OCI-LY3 (cell line): ENCODE results near the gene MFRP.

Experiments
- H2AFZ ChIP-seq: fragments of 200-600, 300-600 bp; shearing (Covaris generic); 2 replicates; pipeline ENCODE4 v1.6.0; 2014; ENCODE audit warnings: antibody characterized with exemption, low read depth, low read length
- H3K27ac ChIP-seq: fragments of 200-600, 300-600 bp; sonication (generic); 2 replicates; pipeline ENCODE4 v1.5.1; 2014; ENCODE audit warnings: mild to moderate bottlenecking, low read length, moderate library complexity, mixed read lengths
- H3K27me3 ChIP-seq: fragments of 200-600, 300-600 bp; sonication (generic); 2 replicates; pipeline ENCODE4 v1.6.1; 2014; ENCODE audit warnings: low read depth, low read length, mixed read lengths
- H3K36me3 ChIP-seq: fragments of 200-600, 300-600 bp; sonication (generic); replicated peaks from 2 replicates; pipeline ENCODE3; 2014; ENCODE audit warnings: low read depth, low read length, mixed read lengths
- H3K4me1 ChIP-seq: fragments of 300-600, 200-600 bp; sonication (generic); 2 replicates; pipeline ENCODE4 v1.6.1; 2014; ENCODE audit warnings: low read length, mixed read lengths
- H3K4me2 ChIP-seq: fragments of 200-600, 300-600 bp; sonication (generic); 2 replicates; pipeline ENCODE4 v1.6.1; 2014; ENCODE audit warnings: low read length, mixed read lengths
- H3K4me3 ChIP-seq: fragments of 300-600, 200-600 bp; sonication (generic); 2 replicates; pipeline ENCODE4 v1.5.1; 2014; ENCODE audit warnings: antibody characterized with exemption, mild to moderate bottlenecking, low read length, moderate library complexity
- H3K79me2 ChIP-seq: fragments of 300-600, 200-600 bp; shearing (Covaris generic); 2 replicates; pipeline ENCODE4 v1.6.1; 2014; ENCODE audit warnings: mild to moderate bottlenecking, low read length, mixed read lengths
- H3K9ac ChIP-seq: fragments of 300-600, 200-600 bp; shearing (Covaris generic); 2 replicates; pipeline ENCODE4 v1.6.0; 2014; ENCODE audit warnings: mild to moderate bottlenecking, low read length, moderate library complexity
- H3K9me3 ChIP-seq: fragments of 200-600, 300-600 bp; shearing (Covaris generic); 2 replicates; pipeline ENCODE4 v1.6.1; 2014; ENCODE audit warnings: low read length, mixed read lengths; ENCODE audit not compliant: insufficient read depth
- H4K20me1 ChIP-seq: fragments of 200-600, 300-600 bp; sonication (generic); 2 replicates; pipeline ENCODE4 v1.6.1; 2016; ENCODE audit warnings: low read length, mixed read lengths; ENCODE audit not compliant: insufficient read depth
- EZH2phosphoT487 ChIP-seq: fragments of 200-600 bp; shearing (Covaris generic); IDR thresholded peaks from 2 replicates; pipeline ENCODE4 v1.6.1; 2018; ENCODE audit warnings: antibody characterized with exemption, mixed run types, low read depth
- TF ChIP-seq, protein P1 (sequence below): fragments of 200-600, 300-600 bp; sonication (generic); IDR thresholded peaks from 2 replicates; pipeline ENCODE4 v1.5.1; 2014; ENCODE audit warnings: antibody characterized with exemption, low read length, low read depth

MFRP gene

GRCh38 chr11:119344291-119345010, 2.1 kb downstream of the MFRP start:
- Histone ChIP-seq H3K27me3 (peaks cover 7% of the 10 kb centered on the region; the same call in 1 of the 2 replicates), H3K4me1 (no peaks in the 10 kb centered on the region), H3K4me3 (no peak overlapping the region), H3K9me3 (no peaks in the 10 kb centered on the region), H3K4me2 (no peak overlapping the region), H3K9ac (no peak overlapping the region), H3K79me2 (no peaks in the 10 kb centered on the region), H2AFZ (no peak overlapping the region), H4K20me1 (no peaks in the 10 kb centered on the region), H3K36me3 (no peaks in the 10 kb centered on the region), H3K27ac (no peak overlapping the region)
- no peak for TF ChIP-seq EZH2phosphoT487
- TF ChIP-seq, protein P1, sequence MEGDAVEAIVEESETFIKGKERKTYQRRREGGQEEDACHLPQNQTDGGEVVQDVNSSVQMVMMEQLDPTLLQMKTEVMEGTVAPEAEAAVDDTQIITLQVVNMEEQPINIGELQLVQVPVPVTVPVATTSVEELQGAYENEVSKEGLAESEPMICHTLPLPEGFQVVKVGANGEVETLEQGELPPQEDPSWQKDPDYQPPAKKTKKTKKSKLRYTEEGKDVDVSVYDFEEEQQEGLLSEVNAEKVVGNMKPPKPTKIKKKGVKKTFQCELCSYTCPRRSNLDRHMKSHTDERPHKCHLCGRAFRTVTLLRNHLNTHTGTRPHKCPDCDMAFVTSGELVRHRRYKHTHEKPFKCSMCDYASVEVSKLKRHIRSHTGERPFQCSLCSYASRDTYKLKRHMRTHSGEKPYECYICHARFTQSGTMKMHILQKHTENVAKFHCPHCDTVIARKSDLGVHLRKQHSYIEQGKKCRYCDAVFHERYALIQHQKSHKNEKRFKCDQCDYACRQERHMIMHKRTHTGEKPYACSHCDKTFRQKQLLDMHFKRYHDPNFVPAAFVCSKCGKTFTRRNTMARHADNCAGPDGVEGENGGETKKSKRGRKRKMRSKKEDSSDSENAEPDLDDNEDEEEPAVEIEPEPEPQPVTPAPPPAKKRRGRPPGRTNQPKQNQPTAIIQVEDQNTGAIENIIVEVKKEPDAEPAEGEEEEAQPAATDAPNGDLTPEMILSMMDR, result no peak

DNA sequence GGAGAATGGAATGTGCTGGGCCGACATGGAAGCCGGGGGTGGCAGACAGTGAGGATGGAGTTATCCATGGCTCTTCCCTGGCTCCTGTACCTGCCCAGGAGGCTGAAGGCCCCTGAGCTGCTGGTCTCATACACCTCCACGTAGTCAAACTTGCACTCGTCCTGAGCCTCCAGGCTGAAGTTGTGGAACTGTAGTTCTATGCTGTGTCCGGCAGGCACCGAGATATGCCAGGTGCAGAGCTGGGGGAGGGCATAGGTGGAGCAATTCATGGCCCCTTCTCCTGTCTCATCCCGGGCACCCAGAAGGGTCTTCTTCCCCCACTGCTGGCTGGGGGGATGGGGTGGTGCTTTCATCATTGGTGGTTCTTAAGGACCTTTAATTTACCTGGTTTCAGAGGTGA, 2.8 kb downstream of the MFRP start:
- no peak overlapping the region for H3K4me2 ChIP-seq
- H3K27ac ChIP-seq, result no peak overlapping the region
- TF ChIP-seq EZH2phosphoT487, result no peak
- TF ChIP-seq, protein P1, result no peak
- H3K79me2 ChIP-seq, result no peaks in the 10 kb centered on the region
- no peaks in the 10 kb centered on the region for H3K9me3 ChIP-seq
- H3K4me3 ChIP-seq, result no peak overlapping the region
- no peak overlapping the region for H2AFZ ChIP-seq
- H3K27me3 ChIP-seq, result peaks cover 7% of the 10 kb centered on the region; the same call in 1 of the 2 replicates
- H3K9ac ChIP-seq, result no peak overlapping the region
- H3K36me3 ChIP-seq, result no peaks in the 10 kb centered on the region
- no peaks in the 10 kb centered on the region for H4K20me1 ChIP-seq
- no peaks in the 10 kb centered on the region for H3K4me1 ChIP-seq

- no peak overlapping the region for H2AFZ ChIP-seq
- no peak overlapping the region for H3K9ac ChIP-seq
Observed at GRCh38 chr11:119342362-119343130, 4.0 kb downstream of the MFRP start.

GRCh38 chr11:119342023-119342300, 4.5 kb downstream of the MFRP start:
- Histone ChIP-seq H3K4me1 (peaks cover 6% of the 10 kb centered on the region; the same call in 1 of the 2 replicates), H3K4me2 (no peak overlapping the region)

More at GRCh38 chr11:119342362-119343130, 4.0 kb downstream of the MFRP start:
- Histone ChIP-seq H3K4me1 (peaks cover 6% of the 10 kb centered on the region; the same call in 1 of the 2 replicates), H3K36me3 (no peaks in the 10 kb centered on the region), H3K27me3 (peaks cover 7% of the 10 kb centered on the region; the same call in 1 of the 2 replicates), H3K27ac (no peak overlapping the region), H3K9me3 (no peaks in the 10 kb centered on the region), H4K20me1 (no peaks in the 10 kb centered on the region), H3K4me2 (no peak overlapping the region), H3K4me3 (no peak overlapping the region), H3K79me2 (no peaks in the 10 kb centered on the region)
- TF ChIP-seq, protein P1, result no peak
- no peak for TF ChIP-seq EZH2phosphoT487

More at GRCh38 chr11:119342023-119342300, 4.5 kb downstream of the MFRP start:
- Histone ChIP-seq H3K79me2 (peaks cover 3% of the 10 kb centered on the region; the same call in 1 of the 2 replicates), H3K9me3 (no peaks in the 10 kb centered on the region), H3K9ac (no peak overlapping the region), H4K20me1 (no peaks in the 10 kb centered on the region; the same call in 1 of the 2 replicates), H2AFZ (no peak overlapping the region), H3K36me3 (peaks cover 3% of the 10 kb centered on the region), H3K27ac (no peak overlapping the region), H3K4me3 (no peak overlapping the region), H3K27me3 (peaks cover 7% of the 10 kb centered on the region; the same call in 1 of the 2 replicates)
- TF ChIP-seq, protein P1, result no peak
- TF ChIP-seq EZH2phosphoT487, result no peak
